ACC112 (cell line): Measurements from ENCODE around the gene GTPBP2.
"Not testable (repeated sequence)": the region's sequence is repeated elsewhere in the genome, so short reads cannot be mapped to it uniquely, and the experiment has no call there.

Source experiments
- H2AFZ ChIP-seq: fragments of 200-600 bp; sonication (generic); one replicate; pipeline ENCODE4 v1.6.0; 2017; ENCODE audit warnings: antibody characterized with exemption, low read length; ENCODE audit not compliant: unreplicated experiment
- H3K27ac ChIP-seq: fragments of 200-600 bp; sonication (generic); 2 replicates; pipeline ENCODE4 v1.5.1; 2014; ENCODE audit warnings: low read depth, mild to moderate bottlenecking, antibody characterized with exemption, low read length, moderate library complexity
- H3K27me3 ChIP-seq: fragments of 200-600 bp; sonication (generic); 2 replicates; pipeline ENCODE4 v1.6.1; 2014; ENCODE audit warnings: mild to moderate bottlenecking, antibody characterized with exemption, low read length, moderate library complexity, mixed read lengths; ENCODE audit not compliant: insufficient read depth
- H3K36me3 ChIP-seq: fragments of 200-600 bp; sonication (generic); 2 replicates; pipeline ENCODE4 v1.6.1; 2016; ENCODE audit warnings: mild to moderate bottlenecking, antibody characterized with exemption, low read length, moderate library complexity, mixed read lengths; ENCODE audit not compliant: insufficient read depth
- H3K4me1 ChIP-seq: fragments of 200-600 bp; sonication (generic); one replicate; pipeline ENCODE4 v1.6.1; 2016; ENCODE audit warnings: low read length, mixed read lengths; ENCODE audit not compliant: insufficient read depth, unreplicated experiment, control insufficient read depth
- H3K4me3 ChIP-seq: fragments of 200-600 bp; sonication (generic); 2 replicates; pipeline ENCODE4 v1.5.1; 2014; ENCODE audit warnings: mild to moderate bottlenecking, low read depth, low read length
- H3K79me2 ChIP-seq: fragments of 200-600 bp; sonication (generic); one replicate; pipeline ENCODE4 v1.6.0; 2016; ENCODE audit warnings: low read length; ENCODE audit not compliant: control insufficient read depth, unreplicated experiment, insufficient read depth

The GTPBP2 gene

DNA sequence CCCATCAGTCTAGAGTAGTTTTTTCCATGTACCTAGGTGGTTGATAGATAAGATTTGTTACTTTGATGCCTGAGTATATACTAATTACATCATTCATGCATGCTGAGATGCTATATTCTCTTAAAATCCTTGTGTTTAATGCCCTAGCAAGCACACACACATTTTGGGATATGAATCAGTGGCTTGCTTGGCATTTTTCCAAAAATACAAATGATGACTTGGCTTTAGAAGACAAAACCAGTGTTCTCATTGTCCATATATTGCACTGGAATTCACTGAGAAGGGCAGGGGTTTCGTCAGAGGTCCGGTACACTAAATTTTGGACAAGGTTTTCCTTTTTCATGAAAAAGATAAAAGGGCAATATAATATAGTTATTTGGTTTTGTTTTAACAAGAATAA is 24.9 kb downstream of the GTPBP2 start:
- Histone ChIP-seq H3K27ac (peak overlapping the region; percentile 47), H3K36me3 (peaks cover 14% of the 10 kb centered on the region), H3K4me1 (peaks cover 16% of the 10 kb centered on the region), H3K4me3 (no peak overlapping the region), H3K79me2 (peaks cover 2% of the 10 kb centered on the region), H3K27me3 (no peaks in the 10 kb centered on the region), H2AFZ (no peak overlapping the region)

GRCh38 chr6:43600595-43600994 is 28.5 kb downstream of the GTPBP2 start:
- Histone ChIP-seq H3K36me3 (peaks cover 16% of the 10 kb centered on the region; the same call in 1 of the 2 replicates), H3K27me3 (no peaks in the 10 kb centered on the region), H3K4me1 (peaks cover 16% of the 10 kb centered on the region), H3K4me3 (no peak overlapping the region), H3K27ac (no peak overlapping the region), H3K79me2 (no peaks in the 10 kb centered on the region), H2AFZ (no peak overlapping the region)

GRCh38 chr6:43593938-43594337 is 35.1 kb downstream of the GTPBP2 start:
- Histone ChIP-seq H3K27ac (no peak overlapping the region), H2AFZ (no peak overlapping the region), H3K4me3 (no peak overlapping the region), H3K27me3 (no peaks in the 10 kb centered on the region), H3K79me2 (peaks cover 5% of the 10 kb centered on the region), H3K36me3 (peaks cover 16% of the 10 kb centered on the region), H3K4me1 (no peaks in the 10 kb centered on the region)

DNA sequence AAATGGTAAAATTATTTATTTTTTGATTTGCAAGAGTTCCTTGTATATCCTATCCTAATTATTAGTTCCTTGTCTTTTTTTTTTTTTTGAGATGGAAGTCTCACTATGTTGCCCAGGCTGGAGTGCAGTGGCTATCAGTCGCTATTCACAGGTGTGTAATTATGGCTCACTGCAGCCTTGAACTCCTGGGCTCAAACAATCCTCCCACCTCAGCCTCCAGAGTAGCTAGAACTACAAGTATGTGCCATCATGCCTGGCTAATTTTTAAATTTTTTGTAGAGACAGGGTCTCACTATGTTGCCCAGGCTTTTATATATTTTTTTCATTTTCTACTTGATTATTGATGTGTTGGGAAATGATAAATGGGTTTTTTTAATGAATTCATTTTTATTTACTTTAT is 39.5 kb downstream of the GTPBP2 start:
- peaks cover 30% of the 10 kb centered on the region for H3K36me3 ChIP-seq
- not testable (repeated sequence) for H2AFZ ChIP-seq, H3K79me2 ChIP-seq, H3K4me3 ChIP-seq, H3K4me1 ChIP-seq, H3K27ac ChIP-seq, H3K27me3 ChIP-seq

DNA sequence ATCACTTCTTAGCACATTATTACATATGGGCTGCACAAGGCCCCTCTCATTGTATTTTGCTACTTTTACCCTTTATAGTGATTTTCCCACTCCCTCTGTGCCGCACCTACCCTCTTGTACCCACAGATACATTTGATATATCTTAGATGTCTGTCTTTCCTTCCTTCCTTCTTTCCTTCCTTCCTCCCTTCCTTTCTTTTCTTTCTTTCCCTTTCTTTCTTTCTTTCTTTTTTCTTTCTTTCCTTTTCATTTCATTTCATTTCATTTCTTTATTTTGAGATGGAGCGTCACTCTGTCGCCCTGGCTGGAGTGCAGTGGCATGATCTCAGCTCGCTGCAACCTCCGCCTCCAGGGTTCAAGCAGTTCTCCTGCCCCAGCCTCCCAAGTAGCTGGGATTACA is 40.9 kb downstream of the GTPBP2 start:
- Histone ChIP-seq H3K36me3 (peaks cover 44% of the 10 kb centered on the region), H3K4me3 (no peak overlapping the region), H3K79me2 (peaks cover 9% of the 10 kb centered on the region), H3K4me1 (peaks cover 22% of the 10 kb centered on the region), H3K27ac (no peak overlapping the region), H2AFZ (no peak overlapping the region), H3K27me3 (no peaks in the 10 kb centered on the region)

DNA sequence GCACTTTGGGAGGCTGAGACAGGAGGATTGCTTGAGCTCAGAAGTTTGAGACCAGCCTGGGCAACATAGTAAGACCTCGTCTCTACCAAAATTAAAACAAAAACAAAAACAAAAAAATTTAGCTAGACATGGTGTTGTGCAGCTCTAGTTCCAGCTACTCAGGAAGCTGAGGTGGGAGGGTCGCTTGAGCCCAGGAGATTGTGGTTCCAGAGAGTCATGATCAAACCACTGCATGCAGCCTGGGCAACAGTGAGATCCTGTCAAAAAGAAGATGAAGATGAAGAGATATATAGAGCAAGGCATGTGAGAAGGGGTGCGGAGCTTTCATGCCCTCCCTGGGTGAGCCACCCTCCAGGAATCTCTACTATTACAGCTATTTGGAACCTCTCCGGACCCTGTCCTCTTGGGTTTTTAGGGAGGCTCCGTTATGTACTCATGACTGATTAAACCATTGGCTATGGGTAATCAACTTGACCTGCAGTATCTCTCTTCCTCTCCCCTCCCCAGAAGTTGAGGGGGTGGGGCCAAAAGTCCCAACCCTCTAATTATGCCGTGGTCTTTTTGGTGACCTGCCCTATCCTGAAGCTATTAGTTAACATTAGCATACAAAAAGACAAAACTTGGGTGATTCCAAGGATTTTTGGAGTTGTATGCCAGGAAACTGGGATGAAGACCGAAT is 44.0 kb downstream of the GTPBP2 start:
- peak overlapping the region; percentile 12 for H2AFZ ChIP-seq
- peaks cover 34% of the 10 kb centered on the region for H3K4me1 ChIP-seq
- H3K36me3 ChIP-seq: peaks cover 41% of the 10 kb centered on the region
- H3K27ac ChIP-seq: peak overlapping the region; percentile 69
- H3K79me2 ChIP-seq: peaks cover 19% of the 10 kb centered on the region
- no peak overlapping the region for H3K4me3 ChIP-seq
- H3K27me3 ChIP-seq: no peaks in the 10 kb centered on the region

- Histone ChIP-seq H3K4me3 (no peak overlapping the region), H3K27ac (peak overlapping the region; percentile 69), H3K4me1 (peaks cover 50% of the 10 kb centered on the region), H2AFZ (peak overlapping the region; percentile 21), H3K79me2 (peaks cover 37% of the 10 kb centered on the region), H3K36me3 (peaks cover 30% of the 10 kb centered on the region), H3K27me3 (no peaks in the 10 kb centered on the region)
Measured at GRCh38 chr6:43582911-43583310, 46.2 kb downstream of the GTPBP2 start.

DNA sequence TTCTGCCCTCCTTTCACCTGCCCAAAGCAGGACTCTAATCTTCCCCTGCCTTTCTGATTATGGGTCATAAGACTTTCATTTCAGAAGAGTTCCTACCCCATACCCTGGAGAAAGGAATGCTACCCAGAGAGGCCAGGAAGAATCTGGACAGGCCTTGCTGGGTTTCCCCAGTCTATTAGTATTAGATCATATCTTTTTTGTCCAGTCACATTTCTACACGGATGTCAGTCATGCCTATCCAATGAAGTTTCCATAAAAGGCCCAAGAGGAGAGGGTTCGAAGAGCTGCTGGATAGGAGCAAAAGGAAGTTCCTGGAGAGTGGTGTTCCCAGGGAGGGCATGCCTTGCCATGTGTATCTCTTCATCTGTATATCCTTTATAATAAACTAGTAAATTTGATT is 49.9 kb downstream of the GTPBP2 start:
- Histone ChIP-seq H2AFZ (no peak overlapping the region), H3K79me2 (peaks cover 66% of the 10 kb centered on the region), H3K4me3 (peak overlapping the region; percentile 87), H3K27ac (peak overlapping the region; percentile 52), H3K27me3 (no peaks in the 10 kb centered on the region), H3K4me1 (peaks cover 44% of the 10 kb centered on the region), H3K36me3 (peaks cover 12% of the 10 kb centered on the region)

DNA sequence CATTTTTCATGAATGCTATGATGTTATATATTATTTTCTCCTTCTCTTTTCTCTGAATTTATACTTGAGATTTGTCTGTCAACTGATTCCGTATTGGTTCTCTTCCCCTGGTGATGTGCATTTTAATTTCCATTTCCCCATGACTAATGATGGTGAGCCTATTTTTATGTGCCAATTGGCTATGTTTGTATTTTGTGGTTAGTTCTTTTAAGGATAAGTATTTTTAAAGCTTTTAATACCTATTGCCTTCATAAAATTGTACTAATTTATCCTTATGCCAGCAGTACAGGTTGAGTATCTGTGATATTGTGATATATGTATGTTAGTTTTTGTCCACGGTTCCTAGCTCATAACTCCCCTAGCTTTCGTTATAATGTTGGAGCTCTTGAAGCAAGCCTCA is 50.3 kb downstream of the GTPBP2 start:
- Histone ChIP-seq H3K27ac (peak overlapping the region; percentile 52), H2AFZ (no peak overlapping the region), H3K36me3 (peaks cover 7% of the 10 kb centered on the region), H3K4me1 (peaks cover 40% of the 10 kb centered on the region), H3K4me3 (peak overlapping the region; percentile 87), H3K79me2 (peaks cover 69% of the 10 kb centered on the region), H3K27me3 (no peaks in the 10 kb centered on the region)

DNA sequence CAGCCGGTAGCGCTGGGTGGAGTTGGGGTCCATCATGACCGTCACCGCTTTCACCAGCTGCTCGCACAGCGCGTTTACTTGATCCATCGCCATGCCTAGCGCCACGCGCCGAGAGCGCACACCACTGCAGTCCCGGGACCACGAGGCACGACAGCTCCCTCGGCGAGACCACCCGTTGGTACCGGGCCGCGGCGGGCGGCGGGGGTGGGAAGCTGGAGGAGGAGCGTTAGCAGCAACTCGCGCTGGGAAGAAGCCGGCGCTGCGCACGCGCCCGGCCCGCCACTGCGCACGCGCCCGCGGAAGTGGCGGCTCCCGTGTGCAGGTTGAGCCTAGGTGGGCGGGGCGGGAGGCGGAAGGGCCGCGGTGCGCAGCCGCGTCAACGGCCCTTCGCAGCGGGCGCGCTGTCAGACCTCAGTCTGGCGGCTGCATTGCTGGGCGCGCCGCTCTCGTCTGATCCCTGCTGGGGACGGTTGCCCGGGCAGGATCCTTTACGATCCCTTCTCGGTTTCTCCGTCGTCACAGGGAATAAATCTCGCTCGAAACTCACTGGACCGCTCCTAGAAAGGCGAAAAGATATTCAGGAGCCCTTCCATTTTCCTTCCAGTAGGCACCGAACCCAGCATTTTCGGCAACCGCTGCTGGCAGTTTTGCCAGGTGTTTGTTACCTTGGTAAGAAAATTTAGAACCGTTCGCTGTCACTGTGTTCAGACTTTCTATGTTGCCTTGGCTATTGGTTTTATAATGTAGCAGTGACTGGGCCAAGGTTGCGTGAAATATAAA is 53.1 kb downstream of the GTPBP2 start, which contains the start of the genes POLH and XPO5:
Gene POLH (plus strand): TSS at position 414 of the 780 bp plus-strand sequence. CDS start 6,135 bp downstream, outside the sequence.
Gene XPO5 (minus strand): TSS at position 267 of the 780 bp plus-strand sequence. CDS start 174 bp downstream, at position 93.
- H3K4me1 ChIP-seq: peaks cover 23% of the 10 kb centered on the region
- peaks cover 13% of the 10 kb centered on the region for H3K36me3 ChIP-seq
- peak within 1 kb of the TSS; percentile 87 for H3K4me3 ChIP-seq
- H3K27ac ChIP-seq: peak within 1 kb of the TSS; percentile 56
- H3K79me2 ChIP-seq: peaks cover 73% of the 10 kb centered on the region
- H2AFZ ChIP-seq: peak within 1 kb of the TSS; percentile 72
- H3K27me3 ChIP-seq: no peaks in the 10 kb centered on the region
